Right ventricle myocardium superior (tissue), 1 donor: ENCODE data around the gene ZNF23. TPM values are rescaled to one million over a fixed set of nuclear protein-coding genes. Genes with fewer than 3 reads are reported as not detected.

ENCODE experiments used
- ATAC-seq: fragments of 200-7000 bp; cut with Tn5 transposase; one replicate; pipeline ENCODE4 v1.9.1; 2020; ENCODE audit warnings: mild to moderate bottlenecking; ENCODE audit not compliant: poor library complexity
- DNase-seq: peaks from one replicate; pipeline ENCODE4 v3.0.0-alpha.2; 2020
- intact Hi-C: fragments of 100-400 bp; cut with DNase I; formaldehyde crosslinking; loops from one replicate; pipeline ENCODE4 v1.11.2; 2022
- total RNA-seq: library from RNA; stranded (reverse); fragmentation: NEBNext Ultra II Directional; extraction: Animal tissue kit (Norgen Biotek cat#: 25700); gene quantifications from one replicate; pipeline ENCODE4 v1.2.1, GENCODE V29; 2021
- donor health status: DM: no; HTN: yes; CAD: no; lungs with severe emphysema.

ZNF23 gene
- total RNA-seq, 1 donor from 2014 or later, result 5.1 TPM

GRCh38 chr16:71431991-71432390 lies 30.1 kb downstream of the ZNF23 start:
- ATAC-seq (no peak), DNase-seq (no peak)
- intact Hi-C loops, result no loop called here

GRCh38 chr16:71431176-71431575 lies 30.9 kb downstream of the ZNF23 start:
- DNase-seq (no peak), ATAC-seq (no peak)
- intact Hi-C loops, result no loop called here

GRCh38 chr16:71430744-71431143 lies 31.3 kb downstream of the ZNF23 start:
- no peak for DNase-seq
- no peak for ATAC-seq
- intact Hi-C loops, result no loop called here

- intact Hi-C loops, result no loop called here
- no peak for DNase-seq
These were observed 32.5 kb downstream of the ZNF23 start for GRCh38 chr16:71429581-71429980.

DNA sequence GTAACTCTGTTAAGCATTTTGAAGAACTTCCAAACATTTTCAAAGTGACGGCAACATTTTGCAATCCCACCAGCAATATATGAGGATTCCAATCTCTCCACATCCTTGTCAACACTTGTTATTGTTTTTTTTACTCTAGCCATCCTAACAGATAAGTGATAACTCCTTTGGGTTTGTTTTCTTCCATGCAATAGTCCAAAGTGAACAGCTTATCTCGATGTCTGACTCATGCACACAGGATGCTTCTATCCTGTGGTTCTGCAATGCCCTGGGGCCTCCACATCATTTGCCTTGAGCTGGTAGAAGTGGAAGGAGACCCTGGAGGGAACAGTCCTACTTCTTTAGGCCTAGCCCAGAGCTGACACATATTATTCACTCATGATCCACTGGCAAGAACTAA lies 33.2 kb downstream of the ZNF23 start:
- DNase-seq (no peak), ATAC-seq (no peak)
- intact Hi-C loops, result no loop called here

More at GRCh38 chr16:71429581-71429980, 32.5 kb downstream of the ZNF23 start:
- no peak for ATAC-seq

DNA sequence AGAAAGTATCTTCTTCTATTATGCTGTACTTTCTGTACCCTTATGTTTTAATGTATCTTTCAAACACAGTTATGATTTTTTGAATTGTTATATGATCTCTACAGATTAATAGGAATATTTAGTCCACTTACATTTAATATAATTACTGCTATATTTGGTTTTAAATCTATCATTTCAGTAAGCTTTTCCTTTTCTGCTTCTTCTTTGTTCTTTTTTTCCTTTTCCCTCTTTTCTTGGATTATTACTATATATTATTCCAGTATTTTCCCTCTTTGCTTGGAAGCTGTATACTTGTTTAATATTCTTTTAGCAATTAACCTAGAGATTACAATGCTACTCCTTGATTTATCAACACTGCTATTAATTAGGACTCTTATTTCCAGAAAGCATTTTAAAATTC lies 33.7 kb downstream of the ZNF23 start:
- intact Hi-C loops, result no loop called here
- no peak for ATAC-seq
- no peak for DNase-seq

- intact Hi-C loops, result no loop called here
- ATAC-seq (no peak), DNase-seq (no peak)
These were observed 35.0 kb downstream of the ZNF23 start for GRCh38 chr16:71426880-71427615.

GRCh38 chr16:71426069-71426879 lies 35.8 kb downstream of the ZNF23 start:
- intact Hi-C loops, result no loop called here
- DNase-seq (no peak), ATAC-seq (no peak)

- DNase-seq (no peak), ATAC-seq (no peak)
- intact Hi-C loops, result no loop called here
These were observed 36.3 kb downstream of the ZNF23 start for GRCh38 chr16:71425746-71426068.

DNA sequence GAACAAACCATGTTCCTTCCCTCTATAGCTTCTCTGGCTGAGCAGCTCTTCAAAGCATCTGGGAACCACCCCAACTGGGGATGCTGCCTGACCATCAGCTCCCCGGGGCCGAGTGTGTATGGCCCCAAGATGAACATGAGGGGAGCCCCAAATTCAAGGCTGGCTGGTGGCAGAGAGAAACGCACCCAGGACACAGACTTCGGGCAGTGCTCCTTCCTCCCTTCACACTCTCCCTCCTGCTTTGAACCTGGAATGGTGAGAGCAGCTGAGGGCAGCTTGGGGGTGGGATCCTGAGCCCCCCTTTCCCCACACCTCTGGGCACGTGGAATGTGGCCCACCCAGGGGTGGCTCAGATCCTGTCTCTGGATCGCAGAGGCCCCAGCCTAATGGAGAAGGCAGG lies 37.4 kb downstream of the ZNF23 start:
- ATAC-seq (no peak), DNase-seq (no peak)
- intact Hi-C loops, result no loop called here

DNA sequence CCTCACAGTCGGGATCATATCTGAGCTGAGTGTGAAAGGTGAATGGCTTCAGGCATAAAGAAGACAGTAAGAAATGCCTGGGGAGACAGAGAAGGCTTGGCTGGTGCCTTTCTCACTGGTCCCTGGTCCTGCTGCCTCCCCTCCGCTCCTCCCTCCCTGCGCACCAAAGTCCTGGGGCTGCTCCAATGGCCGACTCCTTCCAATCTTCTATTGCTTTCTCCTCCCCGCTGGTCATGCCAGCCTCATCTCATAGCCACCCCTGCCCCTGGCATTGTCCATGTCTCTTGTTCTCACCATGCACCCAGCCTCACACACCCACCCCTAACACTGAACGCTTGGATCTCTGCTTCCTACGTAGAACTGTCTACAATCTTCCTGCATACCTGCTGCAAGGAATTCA lies 38.2 kb downstream of the ZNF23 start:
- DNase-seq (no peak), ATAC-seq (no peak)
- intact Hi-C loops, result no loop called here

GRCh38 chr16:71423016-71423415 lies 39.0 kb downstream of the ZNF23 start:
- intact Hi-C loops, result no loop called here
- no peak for DNase-seq
- no peak for ATAC-seq

DNA sequence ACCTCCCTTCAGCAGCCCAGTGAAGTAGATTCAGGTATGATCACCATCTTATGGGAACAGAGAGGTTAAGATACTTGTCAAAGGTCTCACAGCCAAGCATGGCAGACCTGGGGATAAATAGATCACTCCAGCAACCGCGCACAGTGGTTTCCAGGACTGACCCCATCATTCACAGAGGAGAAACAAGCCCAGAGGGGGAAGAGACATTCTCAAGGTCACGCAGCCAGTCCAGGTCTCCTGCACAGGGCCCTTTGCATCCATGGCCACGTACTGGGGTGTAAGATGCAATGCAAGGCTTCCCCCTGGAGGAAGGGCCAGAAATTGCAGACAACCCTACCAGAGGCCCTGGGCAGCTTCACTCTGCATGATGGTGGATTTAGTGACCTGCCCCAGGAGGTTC lies 40.1 kb downstream of the ZNF23 start:
- ATAC-seq, result no peak
- no peak for DNase-seq
- intact Hi-C loops, result no loop called here

DNA sequence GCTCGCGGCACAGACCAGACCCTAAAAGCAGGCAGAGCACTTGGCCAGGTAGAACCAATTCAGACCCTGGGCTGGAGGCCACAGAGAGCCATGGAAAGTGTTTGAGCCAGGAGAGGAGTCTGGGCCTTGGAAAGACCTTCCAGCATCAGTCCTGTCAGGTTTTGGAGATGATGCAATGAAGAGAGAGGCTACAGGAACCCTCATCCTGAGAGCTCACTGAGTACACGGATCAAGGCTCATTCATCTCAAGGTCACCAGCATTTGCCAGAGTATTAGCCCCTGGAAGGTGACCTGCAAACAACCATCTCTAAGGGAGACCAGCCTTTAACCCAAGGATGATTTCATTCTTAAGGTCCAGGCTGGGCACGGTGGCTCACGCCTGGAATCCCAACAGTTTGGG lies 48.0 kb downstream of the ZNF23 start:
- no peak for DNase-seq
- intact Hi-C loops, result loop anchor here (5.0 to 10.0 kb wide), 2 partner anchors 198 to 551 kb away; no protein-coding TSS in a partner anchor

GRCh38 chr16:71413341-71413740 lies 48.7 kb downstream of the ZNF23 start:
- ATAC-seq (no peak), DNase-seq (no peak)
- intact Hi-C loops, result loop anchor here (2.0 to 10.0 kb wide), 3 partner anchors 85 to 551 kb away; no protein-coding TSS in a partner anchor

More for the DNA sequence above, 48.0 kb downstream of the ZNF23 start:
- ATAC-seq, result no peak

- ATAC-seq (peak; percentile 86), DNase-seq (no peak)
- intact Hi-C loops, result loop anchor here (2.0 to 10.0 kb wide), 3 partner anchors 86 to 552 kb away; no protein-coding TSS in a partner anchor
These were observed 49.5 kb downstream of the ZNF23 start for GRCh38 chr16:71412270-71413160.

DNA sequence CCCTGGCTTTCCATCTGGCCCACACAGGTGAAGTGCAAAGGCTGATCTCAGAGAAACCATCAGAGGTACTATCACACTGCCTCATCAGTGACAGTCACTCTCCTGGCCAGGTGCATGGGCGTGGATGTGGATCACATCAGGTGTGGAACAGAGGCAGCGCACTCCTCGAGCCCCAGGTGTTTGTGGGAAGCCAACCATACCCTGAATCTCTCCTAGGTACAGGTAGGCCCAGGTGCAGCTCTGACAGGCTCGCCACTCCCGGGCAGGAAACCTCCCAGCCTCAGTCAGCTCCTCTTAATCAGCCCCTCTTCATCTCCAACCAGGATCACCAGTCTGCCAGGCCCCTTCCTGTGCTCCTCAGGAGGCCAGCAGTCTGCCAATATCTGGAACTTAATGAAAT lies 51.9 kb downstream of the ZNF23 start:
- ATAC-seq (no peak), DNase-seq (no peak)
- intact Hi-C loops, result loop anchor here (5.0 to 10.0 kb wide), 2 partner anchors 202 to 555 kb away; no protein-coding TSS in a partner anchor

- no peak for ATAC-seq
- no peak for DNase-seq
- intact Hi-C loops, result no loop called here
These were observed 52.9 kb downstream of the ZNF23 start for GRCh38 chr16:71409011-71409775.
